Osteoblast (primary cell): ENCODE measurements around the gene ADCY7. TPM values are rescaled to one million over a fixed set of nuclear protein-coding genes. Genes with fewer than 3 reads are reported as not detected.

Experiments used
- DNase-seq: peaks from one replicate; pipeline ENCODE4 v3.0.0; 2011; ENCODE audit warnings: low spot score, mixed read lengths; ENCODE audit not compliant: insufficient read length; ENCODE audit errors: missing footprints
- H2AFZ ChIP-seq: 2 replicates; pipeline ENCODE4 v1.6.0; 2011; ENCODE audit warnings: mild to moderate bottlenecking, low read length
- H3K27ac ChIP-seq: 2 replicates; pipeline ENCODE4 v1.5.1; 2011; ENCODE audit warnings: mild to moderate bottlenecking, low read depth, low read length, moderate library complexity
- H3K27me3 ChIP-seq: 2 replicates; pipeline ENCODE4 v1.6.0; 2012; ENCODE audit warnings: mild to moderate bottlenecking, control low read depth, inconsistent platforms, low read length, moderate library complexity; ENCODE audit not compliant: insufficient read depth
- H3K36me3 ChIP-seq: 2 replicates; pipeline ENCODE4 v1.5.1; 2011; ENCODE audit warnings: mild to moderate bottlenecking, low read length, control low read depth, moderate library complexity; ENCODE audit not compliant: insufficient read depth
- H3K4me1 ChIP-seq: 2 replicates; pipeline ENCODE4 v1.5.1; 2011; ENCODE audit warnings: mild to moderate bottlenecking, low read length, control low read depth, moderate library complexity; ENCODE audit not compliant: insufficient read depth
- H3K4me2 ChIP-seq: 2 replicates; pipeline ENCODE4 v1.6.0; 2011; ENCODE audit warnings: mild to moderate bottlenecking, low read length; ENCODE audit not compliant: insufficient read depth
- H3K4me3 ChIP-seq: fragments of 200-600 bp; sonication (generic); 3 replicates; pipeline ENCODE4 v1.5.1; 2012; ENCODE audit warnings: mild to moderate bottlenecking, low read length, inconsistent platforms; ENCODE audit not compliant: insufficient read depth
- H3K79me2 ChIP-seq: 2 replicates; pipeline ENCODE4 v1.6.0; 2012; ENCODE audit warnings: mild to moderate bottlenecking, low read length, control low read depth, inconsistent platforms; ENCODE audit not compliant: insufficient read depth
- H3K9me3 ChIP-seq: 2 replicates; pipeline ENCODE4 v1.5.1; 2011; ENCODE audit warnings: low read depth, low read length, control low read depth
- H4K20me1 ChIP-seq: 2 replicates; pipeline ENCODE4 v1.6.0; 2012; ENCODE audit warnings: mild to moderate bottlenecking, low read length, control low read depth; ENCODE audit not compliant: insufficient read depth
- CTCF ChIP-seq: IDR thresholded peaks from 2 replicates; pipeline ENCODE4 v1.5.1; 2011; ENCODE audit warnings: mild to moderate bottlenecking, low read depth, low read length, moderate library complexity; ENCODE audit errors: extremely low read depth
- total RNA-seq: library from RNA; depleted of rRNA; stranded (reverse); fragments of >200 nt; gene quantifications from 2 replicates; pipeline ENCODE4 v1.2.3, GENCODE V29; 2012

ADCY7 gene
- total RNA-seq, 1 donor = 51.0 TPM

GRCh38 chr16:50284131-50284911 lies 18.0 kb downstream of the ADCY7 start:
- DNase-seq = peak; percentile 72
- Histone ChIP-seq H3K9me3 (no peaks in the 10 kb centered on the region), H4K20me1 (peaks cover 59% of the 10 kb centered on the region), H3K27me3 (no peaks in the 10 kb centered on the region), H3K4me3 (no peak overlapping the region), H3K4me1 (peaks cover 20% of the 10 kb centered on the region), H3K27ac (no peak overlapping the region), H3K36me3 (peaks cover 5% of the 10 kb centered on the region), H2AFZ (no peak overlapping the region), H3K79me2 (peaks cover 78% of the 10 kb centered on the region), H3K4me2 (no peak overlapping the region)
- TF ChIP-seq CTCF = no peak

GRCh38 chr16:50285406-50286003 lies 19.2 kb downstream of the ADCY7 start:
- no peaks in the 10 kb centered on the region for H3K27me3 ChIP-seq
- H3K36me3 ChIP-seq = peaks cover 5% of the 10 kb centered on the region
- no peak overlapping the region for H3K27ac ChIP-seq
- peaks cover 62% of the 10 kb centered on the region for H4K20me1 ChIP-seq
- H3K4me2 ChIP-seq = no peak overlapping the region
- no peak for TF ChIP-seq CTCF
- peaks cover 72% of the 10 kb centered on the region for H3K79me2 ChIP-seq
- H2AFZ ChIP-seq = no peak overlapping the region
- peak; percentile 62 for DNase-seq
- H3K4me3 ChIP-seq = no peak overlapping the region
- no peaks in the 10 kb centered on the region for H3K9me3 ChIP-seq
- H3K4me1 ChIP-seq = peaks cover 20% of the 10 kb centered on the region

GRCh38 chr16:50286681-50287080 lies 20.3 kb downstream of the ADCY7 start:
- peaks cover 15% of the 10 kb centered on the region for H3K4me1 ChIP-seq
- DNase-seq = peak; percentile 31
- no peak overlapping the region for H2AFZ ChIP-seq
- no peak overlapping the region for H3K4me3 ChIP-seq
- no peak overlapping the region for H3K27ac ChIP-seq
- no peaks in the 10 kb centered on the region for H3K9me3 ChIP-seq
- H3K4me2 ChIP-seq = no peak overlapping the region
- peaks cover 5% of the 10 kb centered on the region for H3K36me3 ChIP-seq
- H3K27me3 ChIP-seq = no peaks in the 10 kb centered on the region
- peaks cover 54% of the 10 kb centered on the region for H4K20me1 ChIP-seq
- peaks cover 60% of the 10 kb centered on the region for H3K79me2 ChIP-seq
- no peak for TF ChIP-seq CTCF

- Histone ChIP-seq H3K4me3 (no peak overlapping the region), H3K4me2 (no peak overlapping the region), H3K27me3 (no peaks in the 10 kb centered on the region), H3K4me1 (peaks cover 7% of the 10 kb centered on the region), H3K36me3 (peaks cover 16% of the 10 kb centered on the region), H3K79me2 (peaks cover 50% of the 10 kb centered on the region), H4K20me1 (peaks cover 48% of the 10 kb centered on the region), H2AFZ (no peak overlapping the region), H3K27ac (no peak overlapping the region), H3K9me3 (no peaks in the 10 kb centered on the region)
- peak; percentile 73 for DNase-seq
- no peak for TF ChIP-seq CTCF
Measured at GRCh38 chr16:50288026-50288425, 21.7 kb downstream of the ADCY7 start.
